Ovary (tissue), 9 donors: Measurements from ENCODE around the gene C1orf167. TPM values are rescaled to one million over a fixed set of nuclear protein-coding genes. Genes with fewer than 3 reads are reported as not detected.

Source experiments
- DNase-seq, 5 donors: peaks; one replicate each; pipeline ENCODE4 v3.0.0-alpha.2; 2019 to 2020
- H3K27ac ChIP-seq, 2 donors: fragments of 200-600 bp; one replicate each; pipeline versions ENCODE4 v1.5.1 to v1.8.0; 2019 to 2022
- H3K27me3 ChIP-seq: fragments of 200-600 bp; one replicate; pipeline ENCODE4 v1.8.0; 2022
- H3K36me3 ChIP-seq: fragments of 200-600 bp; sonication (generic); one replicate; pipeline ENCODE4 v1.5.1; 2019
- H3K4me1 ChIP-seq: one replicate; pipeline ENCODE4 v1.8.1; 2013; ENCODE audit warnings: mild to moderate bottlenecking, moderate library complexity; ENCODE audit not compliant: insufficient read depth
- H3K4me3 ChIP-seq: fragments of 200-600 bp; sonication (generic); one replicate; pipeline ENCODE4 v1.5.1; 2017
- H3K9me3 ChIP-seq, 2 donors: fragments of 200-600 bp in 1 of 2; sonication (generic) in 1 of 2; one replicate each; pipeline versions ENCODE4 v1.5.1 to v1.8.1; 2013 to 2019; ENCODE audit warnings: mild to moderate bottlenecking in 1 of 2, moderate library complexity in 1 of 2
- EP300 ChIP-seq: sonication (generic); formaldehyde crosslinking; IDR thresholded peaks from one replicate; pipeline ENCODE4 v1.6.1; 2017; ENCODE audit warnings: antibody characterized with exemption
- POLR2A ChIP-seq: fragments of 450-650 bp; IDR thresholded peaks from one replicate; pipeline ENCODE4 v1.6.1; 2017; ENCODE audit warnings: antibody characterized with exemption, mild to moderate bottlenecking, moderate library complexity
- WGBS, 3 donors: extraction: QIAGEN DNeasy Blood & Tissue Kit in 1 of 3; methylation state at CpG; one replicate each; pipeline versions ENCODE4 v1.1.5 to v1.1.7; 2013 to 2017; 5-methylcytosine and 5-hydroxymethylcytosine counted together
- intact Hi-C, 4 donors: fragments of 100-400 bp; cut with DNase I; formaldehyde crosslinking; loops; one replicate each; pipeline versions ENCODE4 v1.11.0 to v1.15.1; 2022 to 2023
- polyA plus RNA-seq, 2 donors: library from polyadenylated mRNA; stranded (reverse); fragments of 200-250 nt in 1 of 2; fragments of 350-450 nt in 1 of 2; fragmentation: Illumina TruSeq in 1 of 2; extraction: RNeasy Lipid Tissue Mini Kit (QIAGEN cat#74804) in 1 of 2; gene quantifications; one replicate each; pipeline ENCODE4 v1.2.3, GENCODE V29; 2013 to 2014
- total RNA-seq, 7 donors: library from RNA; depleted of rRNA in 2 of 7; stranded (reverse); fragments of >200 nt in 2 of 7; fragmentation: NEBNext Ultra II Directional in 3 of 7; extraction: Animal tissue kit (Norgen Biotek cat#: 25700) in 3 of 7; gene quantifications; one replicate each; pipeline versions ENCODE4 v1.1.0 to v1.2.4, GENCODE V29; 2016 to 2023
- TF ChIP-seq, protein P1 (sequence below), 3 donors: fragments of 450-650 bp in 2 of 3; fragments of 200-600 bp in 1 of 3; IDR thresholded peaks; one replicate each; pipeline versions ENCODE4 v1.5.1 to v1.8.0; 2016 to 2022; ENCODE audit warnings: antibody characterized with exemption in 3 of 3, mild to moderate bottlenecking in 1 of 3
- donor health status: DM: no; HTN: no; CAD: no; lungs with moderate emphysema.
- donor health status: DM: no; HTN: no; CAD: no.
- donor health status: Bipolar disorder and iron deficiency.
- donor health status: DM: yes; HTN: yes; CAD: no.
- donor health status: DM: no; HTN: no; CAD: no.
- donor health status: DM: yes; HTN: yes; CAD: no.

Gene C1orf167
- total and polyA plus RNA-seq, 9 donors = 0.48 to 4.4 (median 1.4) TPM; not detected in 2

DNA sequence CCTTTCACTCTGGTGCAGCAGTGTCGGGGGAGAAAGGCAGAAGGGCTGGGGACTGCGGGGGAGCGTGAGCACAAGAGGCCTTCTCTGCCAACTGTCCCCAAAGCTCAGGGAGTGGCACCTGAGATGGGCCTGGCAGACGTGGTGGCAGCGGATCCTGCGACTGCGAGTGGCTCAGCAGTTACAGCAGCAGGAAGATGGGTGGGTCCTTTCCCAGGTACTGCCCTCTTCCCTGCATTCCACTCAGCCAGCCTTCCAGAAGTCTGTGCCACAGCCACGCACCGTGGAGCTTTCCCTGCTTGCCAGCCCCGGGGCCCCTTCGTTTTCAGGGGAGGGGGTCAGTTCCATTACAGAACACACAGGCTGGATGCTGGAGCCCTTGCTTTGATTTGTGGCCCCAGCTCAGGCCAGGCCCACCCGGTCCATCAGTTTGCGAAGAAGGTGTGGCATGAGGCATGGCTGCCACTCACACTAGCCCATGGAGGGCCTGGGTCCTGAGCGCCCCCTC lies 26.6 kb downstream of the C1orf167 start:
- whole genome bisulfite sequencing, 3 donors = 86 to 88% (median 86%) methylated on average over 14 of the region's 14 CpGs
- TF ChIP-seq, protein P1, sequence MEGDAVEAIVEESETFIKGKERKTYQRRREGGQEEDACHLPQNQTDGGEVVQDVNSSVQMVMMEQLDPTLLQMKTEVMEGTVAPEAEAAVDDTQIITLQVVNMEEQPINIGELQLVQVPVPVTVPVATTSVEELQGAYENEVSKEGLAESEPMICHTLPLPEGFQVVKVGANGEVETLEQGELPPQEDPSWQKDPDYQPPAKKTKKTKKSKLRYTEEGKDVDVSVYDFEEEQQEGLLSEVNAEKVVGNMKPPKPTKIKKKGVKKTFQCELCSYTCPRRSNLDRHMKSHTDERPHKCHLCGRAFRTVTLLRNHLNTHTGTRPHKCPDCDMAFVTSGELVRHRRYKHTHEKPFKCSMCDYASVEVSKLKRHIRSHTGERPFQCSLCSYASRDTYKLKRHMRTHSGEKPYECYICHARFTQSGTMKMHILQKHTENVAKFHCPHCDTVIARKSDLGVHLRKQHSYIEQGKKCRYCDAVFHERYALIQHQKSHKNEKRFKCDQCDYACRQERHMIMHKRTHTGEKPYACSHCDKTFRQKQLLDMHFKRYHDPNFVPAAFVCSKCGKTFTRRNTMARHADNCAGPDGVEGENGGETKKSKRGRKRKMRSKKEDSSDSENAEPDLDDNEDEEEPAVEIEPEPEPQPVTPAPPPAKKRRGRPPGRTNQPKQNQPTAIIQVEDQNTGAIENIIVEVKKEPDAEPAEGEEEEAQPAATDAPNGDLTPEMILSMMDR (IDR thresholded peaks at IDR 0.05) = no peak
- TF ChIP-seq POLR2A = no peak
- peak overlapping the region; percentile 56 to 98 for H3K27ac ChIP-seq
- peaks cover 39% of the 10 kb centered on the region for H3K4me1 ChIP-seq
- intact Hi-C loops = loop anchor here in 1 of 4 donors (5.0 kb wide), 1 partner anchor 51 kb away; the partner anchor contains the start of gene AGTRAP
- no peaks in the 10 kb centered on the region for H3K27me3 ChIP-seq
- no peaks in the 10 kb centered on the region for H3K9me3 ChIP-seq
- DNase-seq = peak in 2 of 5 donors; percentile 50 to 53
- no peaks in the 10 kb centered on the region for H3K36me3 ChIP-seq
- H3K4me3 ChIP-seq = no peak overlapping the region

DNA sequence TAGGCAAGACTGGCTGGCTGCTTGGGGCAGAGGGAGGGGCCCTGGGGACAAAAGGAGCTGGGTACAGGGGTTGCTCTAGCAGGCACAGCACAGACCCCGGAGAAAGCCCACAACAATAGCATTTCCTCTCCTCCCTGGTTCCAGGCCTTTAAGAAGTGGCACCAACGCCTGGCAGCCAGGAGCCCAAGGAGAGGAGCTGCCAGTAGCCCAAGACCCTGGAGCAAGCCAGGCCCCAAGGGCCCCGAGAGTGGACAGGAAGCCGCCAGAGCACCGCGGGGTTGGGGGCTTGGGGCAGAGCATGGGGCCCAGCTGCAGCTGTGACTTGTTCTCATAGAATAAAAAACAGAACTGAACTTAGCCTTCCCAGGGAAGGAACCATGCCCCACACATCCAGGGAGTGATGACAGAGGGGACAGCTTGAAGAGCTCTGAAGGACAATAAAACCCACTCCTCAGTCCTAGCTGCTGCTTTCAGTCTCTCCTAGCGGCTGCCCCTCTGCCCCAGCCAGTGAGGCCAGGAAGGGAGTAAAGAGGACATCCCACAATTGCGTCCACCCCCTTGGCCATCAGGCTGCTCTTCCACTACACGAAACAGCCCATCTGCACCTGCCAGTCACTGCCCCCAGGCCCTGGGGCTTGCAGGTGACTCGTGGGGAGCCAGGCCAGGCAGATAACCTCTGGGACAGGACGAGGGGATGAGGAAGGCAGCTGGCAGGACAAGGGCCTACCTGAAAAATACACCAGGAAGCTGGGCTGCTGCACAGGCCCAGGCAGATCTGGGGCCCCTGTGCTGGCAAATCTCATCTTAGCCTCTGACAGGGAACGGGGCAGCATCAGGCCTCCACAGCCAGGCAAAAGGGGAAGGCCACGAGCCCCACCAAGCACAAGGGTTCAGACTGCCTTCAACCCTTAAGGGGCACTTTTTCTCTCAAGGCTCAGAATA lies 27.4 kb downstream of the C1orf167 start:
- H3K9me3 ChIP-seq = no peaks in the 10 kb centered on the region
- DNase-seq = peak in 2 of 5 donors; percentile 47 to 52
- 67 to 71% (median 70%) methylated on average over 12 to 13 of the region's 13 CpGs for WGBS, 3 donors
- H3K27me3 ChIP-seq = no peaks in the 10 kb centered on the region
- H3K4me3 ChIP-seq = no peak overlapping the region
- intact Hi-C loops = loop anchor here in 2 of 4 donors (5.0 to 10.0 kb wide), 2 partner anchors 52 to 55 kb away; partner anchors contain the start of gene AGTRAP (in 2 of the 2)
- TF ChIP-seq POLR2A = no peak
- TF ChIP-seq, protein P1 (IDR thresholded peaks at IDR 0.05) = no peak
- TF ChIP-seq EP300 = no peak
- H3K4me1 ChIP-seq = peaks cover 36% of the 10 kb centered on the region
- peak overlapping the region; percentile 56 to 98 for H3K27ac ChIP-seq
- no peaks in the 10 kb centered on the region for H3K36me3 ChIP-seq

GRCh38 chr1:11790101-11790879 lies 28.3 kb downstream of the C1orf167 start:
- 50 to 65% (median 57%) methylated on average over 20 of the region's 20 CpGs for WGBS, 3 donors
- H3K27ac ChIP-seq = peak overlapping the region; percentile 56 to 98
- TF ChIP-seq, protein P1 (IDR thresholded peaks at IDR 0.05) = no peak
- TF ChIP-seq POLR2A (no peak), EP300 (no peak)
- H3K4me3 ChIP-seq = no peak overlapping the region
- H3K36me3 ChIP-seq = no peaks in the 10 kb centered on the region
- H3K27me3 ChIP-seq = no peaks in the 10 kb centered on the region
- intact Hi-C loops = loop anchor here in 1 of 4 donors (10.0 kb wide), 1 partner anchor 55 kb away; the partner anchor contains the start of gene AGTRAP
- no peaks in the 10 kb centered on the region for H3K9me3 ChIP-seq
- H3K4me1 ChIP-seq = peaks cover 33% of the 10 kb centered on the region
- peak in 1 of 5 donors; percentile 51 for DNase-seq
